ENCODE data around the gene HIPK1. TPM values are rescaled to one million over a fixed set of nuclear protein-coding genes. Genes with fewer than 3 reads are reported as not detected.

Gene HIPK1
- total RNA-seq, 1 experiment from 2014 or later, result 11.8 TPM

DNA sequence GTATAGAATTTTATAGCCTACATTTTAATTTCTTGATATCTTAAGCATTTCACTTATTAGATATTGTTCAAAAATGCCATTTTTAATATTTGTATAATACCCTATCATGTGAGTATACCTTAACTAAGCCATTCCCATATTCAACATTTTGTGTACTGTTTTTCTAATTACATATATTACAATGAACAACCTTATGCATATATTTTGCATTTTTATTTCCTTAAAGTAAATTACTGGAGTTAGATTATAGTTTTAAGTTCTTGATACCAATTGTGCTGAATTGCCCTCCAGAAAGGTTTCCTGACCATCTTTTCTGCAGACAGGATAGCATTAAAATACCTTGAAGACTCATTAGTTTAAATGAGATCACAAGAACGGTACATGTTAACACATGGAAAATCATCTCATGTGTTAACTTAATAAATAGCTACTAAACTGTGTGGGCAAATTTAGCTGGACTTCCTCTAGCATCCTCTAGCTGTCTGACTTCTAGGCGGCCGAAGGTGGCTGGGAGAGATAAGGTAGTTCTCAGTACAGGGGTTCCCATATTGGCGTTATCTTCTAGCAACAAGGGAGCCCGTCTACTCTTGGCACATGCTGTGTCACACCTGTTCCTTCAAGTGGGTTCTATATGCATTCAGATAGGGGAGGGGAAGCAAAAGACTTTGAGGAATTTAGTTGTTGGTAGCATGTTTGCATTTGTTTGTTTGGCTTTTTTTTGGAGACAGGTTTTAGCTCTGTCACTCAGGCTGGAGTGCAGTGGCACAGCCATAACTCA lies 15.0 kb upstream of the HIPK1 start:
- no peak for DNase-seq (ENCODE audit: low spot score)

DNA sequence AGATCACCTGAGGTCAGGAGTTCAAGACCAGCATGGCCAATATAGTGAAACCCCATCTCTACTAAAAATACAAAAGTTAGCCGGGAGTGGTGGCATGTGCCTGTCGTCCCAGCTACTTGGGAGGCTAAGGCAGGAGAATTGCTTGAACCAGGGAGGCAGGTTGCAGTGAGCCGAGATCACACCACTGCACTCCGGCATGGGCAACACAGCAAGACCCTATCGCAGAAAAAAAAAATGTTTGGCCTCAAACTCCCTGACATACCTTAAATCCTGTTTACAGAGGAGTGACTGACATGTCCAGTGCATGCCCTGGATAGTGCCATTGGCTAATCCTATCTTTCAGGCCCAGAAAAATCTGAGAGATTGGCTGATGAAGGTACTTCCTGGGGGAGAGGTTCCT lies 12.2 kb upstream of the HIPK1 start:
- DNase-seq (ENCODE audit: low spot score), result no peak

DNA sequence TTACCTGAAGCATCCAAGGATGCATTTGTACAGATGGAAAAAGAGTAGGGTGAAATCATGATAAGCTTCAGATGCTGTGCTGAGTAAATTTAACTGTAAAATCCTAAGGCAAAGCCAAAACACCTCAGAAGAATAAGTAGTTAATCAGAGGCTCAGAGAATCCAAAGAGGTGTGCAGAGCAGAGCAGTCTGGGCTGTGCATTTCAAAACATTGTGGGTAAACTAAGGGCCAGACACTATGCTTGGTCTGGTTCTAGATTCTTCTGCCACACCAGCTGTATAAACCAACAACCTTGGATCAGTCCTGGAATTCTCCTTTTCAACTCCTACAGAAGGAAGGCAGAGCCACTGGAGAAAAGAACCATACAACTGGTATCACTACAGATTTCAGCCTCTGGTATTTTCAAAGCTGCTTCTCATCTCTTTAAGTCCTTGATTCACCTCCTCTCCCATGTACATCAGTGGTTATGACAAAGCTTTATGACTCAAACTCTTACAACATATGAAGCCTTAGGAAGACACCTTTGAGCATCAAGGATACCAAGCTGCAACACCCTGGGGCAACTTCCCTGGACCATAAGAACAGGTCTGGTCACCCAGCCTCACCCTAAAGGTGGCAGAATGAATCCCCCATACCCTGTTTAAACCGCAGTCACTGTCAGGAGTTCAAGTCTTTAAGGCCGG lies 11.6 kb upstream of the HIPK1 start:
- no peak for DNase-seq (ENCODE audit: low spot score)

DNA sequence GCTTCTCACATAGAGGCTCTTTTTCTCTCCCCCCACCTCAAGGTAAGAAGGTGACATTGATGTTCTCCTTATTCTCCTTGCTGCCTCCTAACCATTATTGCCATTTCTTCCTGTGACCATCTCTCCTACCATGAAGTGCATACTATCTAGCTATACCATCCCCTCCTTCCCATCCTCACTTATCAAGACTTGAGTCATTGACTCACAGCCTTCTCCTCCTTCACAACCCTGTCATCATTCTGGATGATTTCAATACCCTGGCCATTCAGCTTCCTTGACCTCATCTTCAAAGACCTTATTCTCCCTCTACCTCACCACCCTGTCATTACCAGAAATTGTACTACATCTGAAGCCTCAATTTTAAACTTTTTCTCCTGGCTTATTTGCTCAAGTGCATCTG lies 10.9 kb upstream of the HIPK1 start:
- no peak for DNase-seq (ENCODE audit: low spot score)

DNA sequence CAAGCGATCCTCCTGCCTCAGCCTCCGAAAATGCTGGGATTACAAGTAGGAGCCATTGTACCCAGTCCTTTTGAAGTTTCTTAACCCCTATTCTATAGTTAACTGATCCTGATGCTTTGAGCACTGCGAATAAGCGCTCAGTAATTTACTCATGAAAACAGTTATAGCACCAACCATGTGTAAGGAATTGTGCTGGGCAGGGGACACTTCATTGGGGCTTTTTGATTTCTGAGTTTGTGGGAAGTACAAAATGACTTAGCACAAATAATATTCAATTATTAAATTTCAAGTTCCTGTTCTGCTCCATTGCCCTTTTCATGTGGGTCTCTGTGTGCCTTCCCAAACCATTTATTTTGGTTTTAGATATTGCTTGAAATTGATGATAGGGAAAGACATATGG lies 6.2 kb upstream of the HIPK1 start:
- DNase-seq (ENCODE audit: low spot score), result no peak

DNA sequence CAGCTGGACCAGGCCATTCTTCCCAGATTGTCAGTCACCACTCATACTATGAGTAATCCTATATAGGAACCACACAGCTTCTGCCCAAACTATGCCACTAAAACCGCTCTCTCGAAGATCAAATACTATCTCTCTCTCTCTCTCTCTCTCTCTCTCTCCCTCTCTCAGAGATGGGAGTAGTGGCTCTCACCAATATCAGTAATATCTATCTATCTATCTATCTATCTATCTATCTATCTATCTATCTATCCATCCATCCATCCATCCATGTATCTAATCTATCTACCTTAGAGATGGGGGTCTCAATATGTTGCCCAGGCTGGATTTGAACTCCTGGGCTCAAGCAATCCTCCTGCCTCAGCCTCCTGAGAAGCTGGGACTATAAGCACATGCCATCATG lies 4.7 kb upstream of the HIPK1 start:
- no peak for DNase-seq (ENCODE audit: low spot score)

DNA sequence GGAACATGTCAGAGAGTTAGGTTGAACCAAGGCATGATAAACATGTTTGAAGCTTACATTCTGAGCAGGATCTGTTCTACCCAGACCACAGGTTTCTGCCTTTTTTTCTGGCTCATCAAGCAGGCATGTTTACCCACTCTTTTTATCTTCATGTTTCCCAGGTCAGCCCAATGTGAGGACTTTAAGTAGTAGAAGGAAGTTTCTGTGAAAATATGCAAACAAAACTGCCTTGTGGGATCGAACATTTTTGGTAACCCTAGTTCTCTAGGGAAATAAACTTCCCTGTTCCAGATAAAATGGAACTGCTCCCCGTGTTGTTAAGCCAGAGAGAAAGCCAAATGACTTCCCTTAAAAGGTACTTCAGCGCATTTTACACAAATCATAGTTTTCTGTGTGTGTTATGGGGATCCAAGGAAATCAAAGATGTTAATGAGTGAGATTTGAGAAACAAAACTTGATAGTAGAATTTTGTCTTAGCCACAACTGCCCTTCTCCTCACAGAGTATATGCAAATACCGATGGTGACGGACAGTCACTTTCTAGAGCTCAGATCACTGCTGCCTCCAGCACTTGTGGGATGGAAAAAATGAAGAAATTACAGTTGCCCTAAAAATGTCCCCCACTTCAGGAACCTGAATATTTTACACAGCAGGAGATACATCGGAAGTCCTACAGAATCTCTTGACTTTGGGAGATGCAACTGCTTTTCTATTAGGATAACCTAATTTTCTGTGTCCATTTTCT lies 765 bp upstream of the HIPK1 start:
- DNase-seq (ENCODE audit: low spot score), result no peak

DNA sequence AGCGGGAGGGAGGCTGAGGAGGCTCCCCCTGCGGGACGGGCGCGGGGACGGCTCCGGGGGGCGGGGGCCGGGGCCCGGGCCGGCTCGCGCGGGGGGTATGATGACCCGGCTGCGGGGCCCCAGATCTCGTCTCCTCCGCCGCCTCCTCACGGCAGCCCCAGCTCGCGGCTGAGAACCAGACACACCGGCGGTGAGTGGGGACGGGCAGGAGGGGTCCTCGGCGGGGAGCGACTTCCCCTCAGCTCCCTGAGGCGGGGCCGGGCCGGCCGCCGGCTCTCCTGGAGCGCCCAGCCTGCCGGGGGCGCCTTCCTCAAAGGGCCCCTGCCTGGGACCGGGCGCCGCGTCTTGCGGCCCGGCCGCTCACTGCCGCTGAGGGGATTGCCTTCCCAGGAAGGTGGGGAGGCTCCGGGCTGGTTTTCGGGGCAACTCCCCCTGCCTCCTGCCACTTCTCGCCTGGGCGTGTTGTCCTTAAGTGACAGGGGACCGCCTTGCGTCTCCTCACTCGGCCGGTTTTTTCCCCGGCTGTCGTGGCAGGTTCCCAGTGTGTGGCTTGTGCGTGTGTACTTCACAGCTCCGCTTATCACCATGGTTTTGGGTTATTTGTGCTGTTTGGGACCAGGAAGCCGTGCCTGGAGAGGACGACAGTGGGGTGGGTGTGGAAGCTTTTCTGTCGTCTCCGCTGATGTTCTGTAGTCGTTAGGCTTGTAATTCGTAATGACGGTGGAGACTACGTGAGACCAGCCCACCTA lies 800 bp downstream of the HIPK1 start:
- DNase-seq (ENCODE audit: low spot score), result no peak

DNA sequence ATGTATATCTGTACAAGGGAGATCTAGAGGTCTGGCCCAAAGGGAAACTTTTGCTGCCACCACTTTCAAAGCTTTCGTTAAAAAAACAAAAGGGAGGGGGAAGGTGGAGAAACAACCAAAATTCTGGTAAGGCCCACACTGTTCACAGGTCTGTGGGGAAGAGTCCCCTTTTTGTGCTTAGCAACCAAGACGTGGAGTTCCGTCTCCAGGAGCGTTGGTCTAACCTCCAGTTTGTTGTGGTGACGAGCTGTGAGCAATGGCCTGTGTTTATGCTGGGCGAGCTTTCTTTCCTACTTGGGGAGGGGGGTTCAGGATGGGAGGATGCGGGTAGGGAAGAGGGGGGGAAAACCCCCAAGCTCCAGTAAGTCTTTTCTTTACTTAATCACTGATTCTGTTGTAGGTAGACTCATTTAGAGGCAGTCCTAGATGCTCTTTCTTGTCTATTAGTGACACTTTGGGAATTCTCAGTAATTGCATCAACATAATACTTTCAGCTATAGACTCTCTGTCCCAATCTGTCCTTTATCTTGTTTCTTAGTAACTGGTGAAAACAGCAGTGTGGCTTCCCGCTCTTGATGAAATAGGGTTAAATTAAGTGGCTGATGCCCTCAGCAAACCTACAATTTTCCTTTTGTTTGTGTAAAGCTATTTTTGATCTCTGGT lies 1.5 kb downstream of the HIPK1 start:
- peak; percentile 49 for DNase-seq (ENCODE audit: low spot score)

DNA sequence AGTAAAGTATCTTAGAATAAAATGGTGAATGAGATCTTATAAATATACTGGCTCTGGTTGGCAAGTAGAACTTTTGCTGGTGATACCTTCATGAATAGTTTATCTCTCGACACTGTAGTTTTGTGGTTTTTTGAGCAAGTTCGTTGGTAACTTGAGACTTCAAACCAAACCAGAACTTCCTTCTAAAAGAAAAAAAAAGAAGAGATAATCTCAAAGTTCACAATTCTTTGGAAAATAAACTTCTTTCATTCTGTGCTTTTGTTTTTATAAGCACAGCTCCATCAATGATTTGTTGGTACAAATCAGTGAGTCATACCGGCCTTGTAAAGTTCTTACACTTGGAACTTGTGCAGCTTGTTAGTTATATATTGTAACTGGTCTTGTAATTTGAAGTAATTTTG lies 2.3 kb downstream of the HIPK1 start:
- DNase-seq (ENCODE audit: low spot score), result peak; percentile 80

DNA sequence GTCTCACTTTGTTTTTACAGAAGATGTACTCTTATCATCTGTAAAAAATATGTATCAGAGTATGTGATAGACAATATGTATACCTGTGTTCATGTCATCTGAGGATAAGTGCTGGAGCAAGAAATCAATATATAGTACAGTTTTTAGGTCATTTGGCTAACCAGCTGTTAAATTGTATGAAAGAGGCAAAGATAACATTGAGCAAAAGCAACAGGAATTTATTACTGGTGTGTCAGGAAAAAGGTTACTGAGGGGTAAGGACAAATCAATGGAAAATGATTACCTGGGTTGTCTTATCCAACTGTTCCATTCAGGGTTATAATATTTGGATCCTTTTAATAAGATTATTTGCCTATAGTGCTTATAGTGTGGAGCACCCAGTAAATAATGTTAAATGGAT lies 4.9 kb downstream of the HIPK1 start:
- DNase-seq (ENCODE audit: low spot score), result no peak

DNA sequence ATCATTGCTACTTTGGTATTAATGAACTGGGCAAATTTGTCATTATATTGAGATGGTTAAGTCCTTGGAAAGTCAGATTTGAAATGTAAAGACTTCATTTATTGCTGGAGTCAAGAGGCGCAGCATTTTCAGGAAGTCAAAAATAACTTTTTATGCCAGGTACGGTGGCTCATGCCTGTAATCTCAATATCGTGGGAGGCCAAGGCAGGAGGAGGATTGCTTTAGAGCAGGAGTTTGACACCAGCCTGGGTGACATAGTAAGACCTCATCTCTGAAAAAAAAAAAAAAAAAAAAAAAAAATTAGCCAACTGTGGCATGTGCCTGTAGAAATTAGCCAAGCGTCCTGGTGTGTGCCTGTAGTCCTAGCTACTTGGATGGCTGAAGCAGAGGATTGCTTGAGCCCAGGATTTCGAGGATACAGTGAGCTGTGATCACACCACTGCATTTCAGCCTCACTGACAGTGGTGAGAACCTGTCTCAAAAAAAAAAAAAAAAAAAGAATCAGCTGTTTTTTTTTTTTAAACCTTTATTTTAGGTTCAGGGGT lies 5.5 kb downstream of the HIPK1 start:
- no peak for DNase-seq (ENCODE audit: low spot score)

DNA sequence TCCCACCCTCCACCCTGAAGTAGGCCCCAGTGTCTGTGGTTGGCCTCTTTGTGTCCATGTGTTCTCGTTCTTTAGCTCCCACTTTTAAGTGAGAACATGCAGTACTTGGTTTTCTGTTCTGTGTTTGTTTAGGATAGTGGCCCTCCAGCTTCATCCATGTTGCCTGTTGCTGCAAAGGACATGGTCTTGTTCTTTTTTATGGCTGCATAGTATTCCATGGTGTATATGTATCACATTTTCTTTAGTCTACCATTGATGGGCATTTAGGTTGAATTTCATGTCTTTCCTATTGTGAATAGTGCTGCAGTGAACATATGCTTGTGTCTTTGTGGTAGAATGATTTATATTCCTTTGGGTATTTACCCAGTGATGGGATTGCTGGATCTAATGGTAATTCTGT lies 6.1 kb downstream of the HIPK1 start:
- no peak for DNase-seq (ENCODE audit: low spot score)

DNA sequence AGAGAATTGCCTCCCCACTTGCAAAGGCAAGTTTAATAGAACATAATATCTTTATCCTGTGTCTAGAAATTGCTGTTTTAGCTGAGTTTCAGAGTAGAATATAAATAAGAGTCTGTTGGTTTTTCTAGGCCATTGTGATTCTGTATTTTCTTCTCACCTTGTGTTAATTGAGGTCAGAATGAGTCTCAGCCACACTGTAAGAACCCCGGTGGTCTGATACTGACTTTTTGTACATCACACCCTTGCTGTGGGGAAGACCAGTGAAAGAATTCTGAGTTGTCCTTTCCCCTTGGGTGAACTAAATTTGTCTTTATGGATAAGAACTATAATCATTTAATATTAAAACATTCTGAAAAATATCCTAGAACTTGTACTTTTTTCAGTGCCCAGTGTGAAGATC lies 6.8 kb downstream of the HIPK1 start:
- no peak for DNase-seq (ENCODE audit: low spot score)

DNA sequence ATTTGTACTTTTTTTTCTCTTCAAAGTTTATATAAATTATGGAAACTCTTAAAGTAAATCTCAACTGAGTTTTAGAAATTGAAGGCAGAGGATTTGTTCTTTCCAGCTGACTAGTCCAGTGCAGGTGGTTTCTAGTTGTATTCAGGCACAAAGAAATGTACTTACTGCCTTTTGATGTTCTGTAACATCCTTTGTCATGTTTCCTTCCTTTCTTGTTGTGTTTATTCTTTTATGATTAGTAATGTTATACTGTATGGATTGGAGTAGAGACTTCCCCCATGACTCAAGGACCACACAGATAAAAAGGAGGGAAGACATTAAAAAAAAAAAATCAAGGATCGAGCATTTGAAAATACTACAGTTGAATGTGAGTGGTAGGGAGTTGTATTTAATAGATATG lies 8.0 kb downstream of the HIPK1 start:
- no peak for DNase-seq (ENCODE audit: low spot score)

DNA sequence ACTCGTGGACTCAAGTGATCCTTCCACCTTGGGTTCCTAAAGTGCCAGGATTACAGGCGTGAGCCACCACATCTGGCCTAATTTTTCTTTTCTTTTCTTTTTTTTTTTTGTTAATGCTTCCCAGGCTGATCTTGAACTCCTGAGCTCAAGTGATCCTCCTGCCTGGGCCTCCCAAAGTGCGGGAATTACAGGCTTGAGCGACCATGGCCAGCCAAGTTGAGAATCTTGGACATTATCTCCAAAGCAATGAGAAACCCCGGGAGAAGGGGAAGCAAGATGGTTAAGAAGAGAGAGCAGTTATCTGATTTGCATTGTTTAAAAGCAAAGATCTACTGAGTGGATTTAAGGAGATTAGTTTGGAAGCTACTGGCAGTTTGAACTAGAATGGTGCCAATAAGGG lies 9.1 kb downstream of the HIPK1 start:
- no peak for DNase-seq (ENCODE audit: low spot score)

DNA sequence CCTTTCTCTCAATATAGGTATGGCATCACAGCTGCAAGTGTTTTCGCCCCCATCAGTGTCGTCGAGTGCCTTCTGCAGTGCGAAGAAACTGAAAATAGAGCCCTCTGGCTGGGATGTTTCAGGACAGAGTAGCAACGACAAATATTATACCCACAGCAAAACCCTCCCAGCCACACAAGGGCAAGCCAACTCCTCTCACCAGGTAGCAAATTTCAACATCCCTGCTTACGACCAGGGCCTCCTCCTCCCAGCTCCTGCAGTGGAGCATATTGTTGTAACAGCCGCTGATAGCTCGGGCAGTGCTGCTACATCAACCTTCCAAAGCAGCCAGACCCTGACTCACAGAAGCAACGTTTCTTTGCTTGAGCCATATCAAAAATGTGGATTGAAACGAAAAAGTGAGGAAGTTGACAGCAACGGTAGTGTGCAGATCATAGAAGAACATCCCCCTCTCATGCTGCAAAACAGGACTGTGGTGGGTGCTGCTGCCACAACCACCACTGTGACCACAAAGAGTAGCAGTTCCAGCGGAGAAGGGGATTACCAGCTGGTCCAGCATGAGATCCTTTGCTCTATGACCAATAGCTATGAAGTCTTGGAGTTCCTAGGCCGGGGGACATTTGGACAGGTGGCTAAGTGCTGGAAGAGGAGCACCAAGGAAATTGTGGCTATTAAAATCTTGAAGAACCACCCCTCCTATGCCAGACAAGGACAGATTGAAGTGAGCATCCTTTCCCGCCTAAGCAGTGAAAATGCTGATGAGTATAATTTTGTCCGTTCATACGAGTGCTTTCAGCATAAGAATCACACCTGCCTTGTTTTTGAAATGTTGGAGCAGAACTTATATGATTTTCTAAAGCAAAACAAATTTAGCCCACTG lies 11.5 kb downstream of the HIPK1 start:
- DNase-seq (ENCODE audit: low spot score), result no peak

DNA sequence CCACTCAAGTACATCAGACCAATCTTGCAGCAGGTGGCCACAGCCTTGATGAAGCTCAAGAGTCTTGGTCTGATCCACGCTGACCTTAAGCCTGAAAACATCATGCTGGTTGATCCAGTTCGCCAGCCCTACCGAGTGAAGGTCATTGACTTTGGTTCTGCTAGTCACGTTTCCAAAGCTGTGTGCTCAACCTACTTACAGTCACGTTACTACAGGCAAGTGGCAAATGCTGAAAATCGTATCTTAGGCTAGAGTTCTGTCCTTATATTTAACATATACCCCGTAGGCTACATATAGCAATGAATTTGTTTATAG lies 12.1 kb downstream of the HIPK1 start:
- DNase-seq (ENCODE audit: low spot score), result no peak

DNA sequence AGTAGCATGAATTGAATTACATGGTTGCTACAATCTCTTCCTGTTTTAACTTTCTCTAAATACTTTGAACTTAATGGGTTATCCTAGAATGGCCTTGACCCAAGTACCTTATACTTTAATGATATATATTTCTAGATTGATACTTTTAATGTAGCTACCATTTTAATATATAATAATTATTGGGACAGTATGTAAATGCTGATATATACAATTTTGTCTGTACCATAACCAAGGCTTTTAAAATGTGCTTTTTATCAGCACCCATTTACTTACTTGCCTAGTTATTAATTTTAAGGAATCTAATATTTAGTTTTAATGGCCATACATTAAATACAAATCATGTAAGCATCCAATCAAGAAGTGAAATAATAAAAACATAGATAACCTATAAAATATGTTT lies 13.4 kb downstream of the HIPK1 start:
- DNase-seq (ENCODE audit: low spot score), result no peak

DNA sequence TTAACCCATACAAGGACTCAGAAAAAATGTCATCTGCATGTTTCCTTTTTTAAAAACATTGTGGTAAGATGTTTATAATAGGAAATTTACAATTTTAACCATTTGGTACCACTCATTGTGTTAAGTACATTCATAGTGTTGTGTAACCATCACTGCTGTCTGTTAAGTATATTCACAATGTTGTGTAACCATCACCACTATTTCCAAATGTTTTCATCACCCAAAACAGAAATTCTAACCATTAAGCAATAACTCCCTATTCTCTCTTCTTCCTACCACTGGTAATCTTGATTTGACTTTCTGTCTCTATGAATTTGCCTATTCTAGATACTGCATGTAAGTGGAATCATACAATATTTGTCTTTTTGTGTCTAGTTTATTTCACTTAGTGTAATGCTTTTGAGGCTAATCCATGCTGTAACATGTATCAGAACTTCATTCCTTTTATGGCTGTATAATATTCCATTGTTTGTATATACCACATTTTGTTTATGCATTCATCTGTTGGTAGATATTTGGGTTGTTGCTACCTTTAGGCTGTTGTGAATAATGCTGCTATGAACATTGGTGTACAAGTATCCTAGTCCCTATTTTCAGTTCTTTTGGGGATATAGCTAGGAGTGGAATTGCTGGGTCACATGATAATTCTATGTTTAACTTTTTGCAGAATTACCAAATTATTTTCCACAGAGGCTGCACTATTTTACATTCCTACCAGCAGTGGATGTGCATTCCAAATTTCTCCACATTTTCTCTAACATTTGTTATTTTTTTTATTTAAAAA lies 14.1 kb downstream of the HIPK1 start:
- no peak for DNase-seq (ENCODE audit: low spot score)
